ENCODE data around the gene OCEL1.

DNA sequence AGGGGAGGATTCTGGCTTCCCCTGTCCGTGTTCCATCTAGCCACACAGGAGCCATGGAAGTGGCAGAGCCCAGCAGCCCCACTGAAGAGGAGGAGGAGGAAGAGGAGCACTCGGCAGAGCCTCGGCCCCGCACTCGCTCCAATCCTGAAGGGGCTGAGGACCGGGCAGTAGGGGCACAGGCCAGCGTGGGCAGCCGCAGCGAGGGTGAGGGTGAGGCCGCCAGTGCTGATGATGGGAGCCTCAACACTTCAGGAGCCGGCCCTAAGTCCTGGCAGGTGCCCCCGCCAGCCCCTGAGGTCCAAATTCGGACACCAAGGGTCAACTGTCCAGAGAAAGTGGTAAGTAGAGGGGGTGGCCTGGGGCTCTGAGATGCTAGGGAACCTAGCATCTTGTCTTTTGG is 42.7 kb downstream of the OCEL1 start:
- no peak for TF ChIP-seq POLR2A (IDR thresholded peaks at IDR 0.05)
- TF ChIP-seq CTCF (IDR thresholded peaks at IDR 0.05): no peak
